Stimulated activated CD4-positive, alpha-beta T cell treated with anti-CD3 and anti-CD28 coated beads, TNF-alpha, amount 100 ng/mL, for 4 hours (primary cell): ENCODE measurements around the gene ZDHHC7.
A peak's percentile ranks its signal among the peaks of the same experiment; 100 is the strongest.
"Not testable (repeated sequence)": the region's sequence is repeated elsewhere in the genome, so short reads cannot be mapped to it uniquely, and the experiment has no call there.

Experiments used
- DNase-seq, 3 experiments: peaks; one replicate each; pipeline ENCODE4 v3.0.0-alpha.2; 2020; ENCODE audit warnings: low read depth in 3 of 3

Gene ZDHHC7

DNA sequence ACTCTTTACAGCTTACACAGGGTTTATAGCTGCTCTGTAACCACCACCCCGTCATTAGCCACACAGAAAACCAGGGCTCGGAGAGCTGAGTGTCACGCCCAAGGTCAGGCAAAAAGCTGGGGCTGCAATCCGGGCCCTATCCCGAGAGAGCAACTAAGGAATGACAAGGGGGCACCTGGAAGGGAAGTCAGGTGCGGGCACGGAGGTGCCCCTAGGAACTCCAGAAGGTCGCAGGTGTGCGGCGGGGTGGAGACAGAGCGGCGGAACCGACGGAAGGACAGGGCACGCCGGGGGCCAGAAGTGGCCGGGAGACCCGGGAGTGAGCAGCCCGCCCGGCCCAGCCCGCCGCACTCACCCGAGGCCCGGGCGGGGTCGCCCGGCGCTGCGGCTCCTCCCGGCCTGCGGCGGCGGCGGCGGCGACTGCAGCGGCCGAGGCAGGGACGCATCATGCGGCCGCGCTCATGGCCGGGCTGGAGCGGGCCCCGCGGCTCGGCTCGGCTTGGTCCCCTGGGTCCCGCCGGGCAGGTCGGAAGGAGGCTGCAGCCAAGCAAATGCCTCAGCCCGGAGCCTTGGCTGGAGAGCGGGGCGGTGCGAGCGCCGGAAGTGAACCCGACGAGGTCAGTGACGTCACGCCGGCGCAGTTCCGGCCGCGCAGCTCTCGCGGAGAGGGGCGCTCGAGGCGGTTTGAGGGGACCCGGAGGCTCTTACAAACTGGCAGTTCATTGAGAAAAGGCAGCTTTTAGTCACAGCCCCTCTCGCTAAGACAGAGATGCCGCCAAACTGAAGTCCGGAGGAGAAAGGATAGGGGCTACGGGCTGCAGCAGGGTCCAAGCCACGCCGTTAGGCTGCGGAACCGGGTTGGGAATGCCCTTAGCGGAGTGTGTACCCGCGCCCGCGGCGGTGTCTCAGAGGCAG lies at the start of gene ZDHHC7:
Gene ZDHHC7, minus strand, starts transcription at position 605 of the 915 bp plus-strand sequence. CDS start 20,917 bp downstream, outside the sequence.
- peak; percentile 75 to 76 (median 76) for DNase-seq

- no peak for DNase-seq
Observed at GRCh38 chr16:85058909-85059308, 47.6 kb upstream of the ZDHHC7 start.

DNA sequence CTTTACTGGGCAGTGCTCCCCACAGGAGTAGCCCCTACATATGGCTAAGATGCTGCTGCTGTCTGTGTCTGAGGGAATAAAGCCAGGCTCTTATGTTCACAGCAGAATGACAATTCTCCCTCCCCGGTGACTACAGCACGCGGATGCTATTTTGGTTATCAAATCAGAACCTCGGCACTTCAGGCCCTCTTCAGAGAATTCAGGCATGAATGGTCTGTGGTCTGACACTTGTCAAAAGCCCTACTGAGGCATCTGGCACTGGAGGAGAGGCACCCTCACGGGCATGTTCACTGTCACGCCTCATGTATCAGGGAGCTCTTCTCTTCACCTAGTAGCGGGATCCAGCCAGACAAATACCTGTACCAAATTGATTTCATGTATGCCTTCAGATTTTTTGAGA lies 46.6 kb upstream of the ZDHHC7 start:
- no peak for DNase-seq

GRCh38 chr16:85057212-85057889 lies 46.0 kb upstream of the ZDHHC7 start:
- DNase-seq = no peak

DNA sequence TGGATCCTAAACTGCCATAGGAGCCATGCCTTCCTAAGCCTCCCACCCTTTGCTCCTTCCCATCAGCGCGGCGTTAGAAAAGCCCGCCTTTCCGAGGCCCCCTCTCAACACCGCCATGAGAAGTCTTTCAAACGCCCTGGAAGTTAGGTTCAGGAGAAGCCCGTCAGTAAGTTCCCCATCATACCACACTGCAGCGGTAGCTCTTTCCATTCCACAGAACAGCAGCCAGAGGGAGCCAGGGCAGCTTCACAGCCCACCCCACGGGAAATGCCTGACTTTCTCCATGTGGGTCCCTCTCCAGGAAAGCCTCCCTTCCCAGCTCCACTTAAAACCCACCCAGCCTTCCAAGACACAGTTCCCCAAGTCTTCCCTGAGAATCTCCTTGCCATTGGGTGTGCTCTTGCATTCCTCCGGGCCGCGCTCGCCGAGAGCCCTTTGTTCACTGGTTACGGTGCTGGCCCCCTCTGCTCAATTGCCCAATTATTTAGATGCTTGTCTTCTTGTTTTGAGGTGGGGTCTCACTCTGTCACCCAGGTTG lies 44.9 kb upstream of the ZDHHC7 start:
- DNase-seq = no peak

DNA sequence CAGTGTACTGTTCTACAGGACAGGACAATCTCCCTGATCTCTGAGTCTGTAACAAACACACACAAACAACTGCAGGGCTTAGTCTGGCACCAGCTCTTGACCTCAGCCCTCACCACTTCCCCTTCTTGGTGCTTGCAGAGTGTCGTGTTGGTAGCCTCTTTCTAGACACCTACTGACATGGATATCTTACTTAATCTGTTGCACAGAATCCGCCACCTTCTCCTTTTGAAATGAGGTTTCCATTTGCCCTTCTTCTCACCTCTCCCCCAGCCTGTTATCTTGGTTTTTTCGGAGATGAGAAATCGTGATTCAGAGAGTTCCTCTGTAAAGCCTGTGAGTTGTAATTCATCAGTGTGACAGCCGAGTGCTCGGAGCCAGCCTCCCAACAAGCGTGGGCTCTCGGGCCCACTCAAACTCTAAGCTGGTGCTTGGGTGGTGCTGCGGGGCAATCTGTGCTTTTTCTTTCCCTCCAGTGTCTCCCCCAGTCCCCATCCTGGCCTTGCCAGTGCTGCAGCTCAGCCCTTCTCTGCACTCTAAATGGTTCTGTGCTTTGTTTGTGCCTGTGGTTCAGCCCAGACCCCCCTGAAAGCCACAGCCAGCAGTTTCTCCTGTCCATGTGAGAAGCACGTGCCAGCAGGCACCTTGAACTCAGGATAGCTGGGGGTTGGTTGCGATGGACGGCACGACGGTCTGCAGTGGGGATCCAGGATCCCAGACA lies 44.3 kb upstream of the ZDHHC7 start:
- DNase-seq = peak; percentile 32 to 37 (median 36)

DNA sequence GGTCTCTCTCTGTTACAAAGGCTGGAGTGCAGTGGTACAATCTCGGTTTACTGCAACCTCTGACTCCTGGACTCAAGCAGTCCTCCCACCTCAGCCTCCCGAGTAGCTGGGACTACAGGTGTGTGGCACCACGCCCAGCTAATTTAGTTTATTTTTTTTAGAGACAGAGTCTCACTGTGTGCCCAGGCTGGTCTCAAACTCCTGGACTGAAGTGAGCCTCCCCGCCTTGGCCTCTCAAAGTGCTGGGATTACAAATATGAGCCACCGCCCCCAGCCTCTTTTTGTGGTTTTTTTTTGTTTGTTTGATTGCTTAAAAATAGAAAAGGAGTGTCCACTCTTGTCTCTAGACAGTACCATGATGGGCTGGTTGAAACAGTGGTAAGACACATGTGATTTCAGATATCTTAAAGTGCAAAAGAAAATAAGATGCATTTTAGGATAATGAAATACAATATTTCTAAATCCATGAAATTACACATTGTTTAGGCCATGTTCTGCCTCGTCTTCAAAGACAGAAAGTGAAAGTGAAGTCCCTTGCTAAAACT lies 43.7 kb upstream of the ZDHHC7 start:
- no peak for DNase-seq

- DNase-seq = not testable (repeated sequence)
Observed at GRCh38 chr16:85054321-85054720, 43.0 kb upstream of the ZDHHC7 start.

DNA sequence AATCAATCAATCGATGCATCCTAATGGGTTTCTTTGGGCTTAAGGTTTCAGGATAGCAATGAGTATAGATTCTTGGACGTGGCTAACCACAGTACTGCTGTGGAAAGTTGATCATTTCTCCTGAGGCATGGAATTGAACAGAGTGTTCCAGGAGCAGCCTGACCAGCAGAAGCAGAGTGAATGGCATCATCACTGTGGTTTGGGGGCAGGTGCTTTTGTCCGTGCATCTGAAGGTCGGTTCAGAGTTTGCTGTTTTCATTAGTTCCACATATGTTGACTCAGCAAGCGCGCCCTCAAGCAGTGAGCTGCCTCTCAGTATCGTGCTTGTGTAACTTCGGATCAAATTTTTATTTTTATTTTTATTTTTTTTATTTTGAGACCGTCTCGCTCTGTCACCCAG lies 41.2 kb upstream of the ZDHHC7 start:
- DNase-seq = no peak

- DNase-seq = no peak
Observed at GRCh38 chr16:85051683-85052082, 40.3 kb upstream of the ZDHHC7 start.

DNA sequence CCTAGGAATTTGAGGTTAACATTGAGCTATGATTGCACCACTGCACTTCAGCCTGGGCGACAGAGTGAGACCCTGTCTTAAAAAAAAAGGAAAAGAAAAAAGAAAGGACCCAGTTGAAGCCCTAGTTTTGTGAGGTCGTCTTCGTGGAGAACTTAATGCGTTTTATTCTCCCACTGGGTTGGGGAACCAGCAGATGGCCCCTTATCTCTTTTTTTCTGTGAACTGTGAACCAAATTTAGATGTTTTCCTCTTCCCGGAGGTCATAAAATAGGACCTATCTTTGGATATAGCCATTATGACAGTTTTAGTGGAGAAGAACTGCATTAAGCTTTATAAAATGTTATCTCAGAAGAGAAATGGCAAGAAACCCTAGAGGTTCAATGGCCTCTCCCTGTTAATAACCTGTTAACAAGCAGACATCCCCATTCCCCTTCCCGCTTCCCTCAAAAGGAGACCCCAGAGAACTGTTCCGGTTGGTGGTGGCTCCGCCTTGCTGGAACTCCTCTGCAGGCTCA lies 39.8 kb upstream of the ZDHHC7 start:
- DNase-seq = no peak

GRCh38 chr16:85049706-85050305 lies 38.5 kb upstream of the ZDHHC7 start:
- DNase-seq = no peak

- DNase-seq = no peak
Observed at GRCh38 chr16:85048921-85049562, 37.7 kb upstream of the ZDHHC7 start.

DNA sequence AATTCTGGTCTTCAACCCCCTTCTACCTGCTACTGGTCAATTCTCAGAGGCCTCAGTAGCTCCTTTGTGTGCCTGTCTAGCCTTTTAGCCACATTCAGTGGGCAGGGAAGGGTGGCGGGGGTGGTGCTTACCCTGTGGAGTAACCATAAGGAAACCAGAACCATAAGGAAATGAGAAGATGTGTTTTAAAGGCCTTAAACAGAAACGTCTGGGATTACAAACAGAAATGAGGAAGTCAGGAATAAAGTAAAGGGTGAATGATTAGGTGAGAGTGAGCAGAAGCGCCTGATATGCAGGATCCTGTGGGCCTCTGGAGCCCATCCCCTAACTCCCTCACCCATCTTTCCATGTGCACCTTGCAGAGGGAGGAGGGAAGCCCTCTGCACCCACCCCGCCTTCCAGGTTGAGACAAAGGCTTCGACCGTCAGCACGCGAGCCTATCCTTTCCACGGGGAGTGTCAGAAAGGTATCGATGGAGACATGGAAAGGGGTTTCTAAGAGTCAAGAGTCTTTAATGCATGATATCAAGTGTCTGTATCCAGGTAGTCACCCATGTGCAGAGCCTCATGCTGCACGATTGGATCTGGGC lies 36.6 kb upstream of the ZDHHC7 start:
- no peak for DNase-seq

- no peak for DNase-seq
Observed at GRCh38 chr16:85046931-85047866, 35.9 kb upstream of the ZDHHC7 start.

DNA sequence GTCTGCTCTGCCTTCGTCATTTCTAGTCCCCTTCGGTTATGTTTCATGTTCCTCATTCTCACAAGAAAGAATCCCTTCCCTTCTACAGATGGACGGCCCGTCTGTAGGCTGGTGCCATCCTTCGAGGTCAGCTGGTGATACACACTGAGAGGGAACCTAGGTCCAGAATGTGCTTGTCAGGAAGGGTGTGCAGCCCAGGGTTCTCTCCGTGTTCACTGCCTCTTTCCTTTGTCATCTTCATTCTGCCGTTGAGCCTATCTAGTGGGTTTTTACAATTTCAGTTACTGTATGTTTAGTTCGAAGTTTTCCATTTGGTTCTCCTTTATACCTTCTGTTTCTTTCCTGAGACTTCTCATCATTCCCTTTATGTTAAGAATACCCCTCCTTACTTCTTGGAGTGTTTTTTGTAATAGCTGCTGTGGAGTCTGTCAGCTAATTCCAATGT lies 35.2 kb upstream of the ZDHHC7 start:
- DNase-seq = no peak

DNA sequence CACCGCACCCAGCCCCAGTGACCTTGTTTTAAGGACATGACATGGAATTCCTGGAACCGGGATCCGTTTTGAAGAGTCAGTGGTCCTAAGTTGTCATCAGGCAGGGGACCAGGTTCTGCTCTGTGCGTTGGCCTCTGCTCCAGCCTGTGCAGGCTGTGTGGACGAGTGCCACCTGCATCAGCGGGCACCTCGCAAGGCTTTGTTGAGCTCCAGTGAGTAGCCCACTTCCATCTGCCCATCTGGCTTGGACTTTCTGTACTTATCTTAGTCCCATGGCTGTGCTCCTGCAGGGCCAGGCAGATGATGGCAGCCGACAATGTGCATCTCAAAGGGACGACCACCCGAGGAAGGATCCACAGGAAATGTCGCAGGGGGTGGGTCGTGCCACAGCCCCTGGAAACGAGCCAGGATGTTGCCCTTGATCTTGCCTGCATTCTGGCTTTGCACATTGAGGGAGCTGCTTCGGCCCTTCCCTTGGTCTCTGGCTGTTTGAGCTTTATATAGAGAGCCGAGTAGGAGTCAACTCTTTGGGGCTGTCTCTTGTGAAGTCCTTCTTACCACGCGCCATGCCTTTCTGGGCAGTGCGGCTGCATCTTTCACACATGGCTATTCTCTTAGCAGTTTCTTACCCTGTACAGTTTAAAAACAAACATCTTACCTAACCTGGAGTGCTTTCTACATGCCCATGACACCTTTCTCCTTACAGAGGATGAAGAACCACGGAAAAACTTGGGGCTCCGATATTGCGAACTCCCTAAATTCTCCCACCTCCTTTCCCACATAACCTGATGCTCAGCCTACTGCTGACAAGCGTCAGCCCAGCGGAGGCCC lies 34.5 kb upstream of the ZDHHC7 start:
- DNase-seq = no peak

GRCh38 chr16:85045077-85045476 lies 33.7 kb upstream of the ZDHHC7 start:
- no peak for DNase-seq
